OCI-LY3 (cell line): Measurements from ENCODE around the gene NFIC.

Experiments used
- H2AFZ ChIP-seq: fragments of 200-600, 300-600 bp; shearing (Covaris generic); 2 replicates; pipeline ENCODE4 v1.6.0; 2014; ENCODE audit warnings: antibody characterized with exemption, low read depth, low read length
- H3K27ac ChIP-seq: fragments of 200-600, 300-600 bp; sonication (generic); 2 replicates; pipeline ENCODE4 v1.5.1; 2014; ENCODE audit warnings: mild to moderate bottlenecking, low read length, moderate library complexity, mixed read lengths
- H3K27me3 ChIP-seq: fragments of 200-600, 300-600 bp; sonication (generic); 2 replicates; pipeline ENCODE4 v1.6.1; 2014; ENCODE audit warnings: low read depth, low read length, mixed read lengths
- H3K36me3 ChIP-seq: fragments of 200-600, 300-600 bp; sonication (generic); replicated peaks from 2 replicates; pipeline ENCODE3; 2014; ENCODE audit warnings: low read depth, low read length, mixed read lengths
- H3K4me1 ChIP-seq: fragments of 300-600, 200-600 bp; sonication (generic); 2 replicates; pipeline ENCODE4 v1.6.1; 2014; ENCODE audit warnings: low read length, mixed read lengths
- H3K4me2 ChIP-seq: fragments of 200-600, 300-600 bp; sonication (generic); 2 replicates; pipeline ENCODE4 v1.6.1; 2014; ENCODE audit warnings: low read length, mixed read lengths
- H3K4me3 ChIP-seq: fragments of 300-600, 200-600 bp; sonication (generic); 2 replicates; pipeline ENCODE4 v1.5.1; 2014; ENCODE audit warnings: antibody characterized with exemption, mild to moderate bottlenecking, low read length, moderate library complexity
- H3K79me2 ChIP-seq: fragments of 300-600, 200-600 bp; shearing (Covaris generic); 2 replicates; pipeline ENCODE4 v1.6.1; 2014; ENCODE audit warnings: mild to moderate bottlenecking, low read length, mixed read lengths
- H3K9ac ChIP-seq: fragments of 300-600, 200-600 bp; shearing (Covaris generic); 2 replicates; pipeline ENCODE4 v1.6.0; 2014; ENCODE audit warnings: mild to moderate bottlenecking, low read length, moderate library complexity
- H3K9me3 ChIP-seq: fragments of 200-600, 300-600 bp; shearing (Covaris generic); 2 replicates; pipeline ENCODE4 v1.6.1; 2014; ENCODE audit warnings: low read length, mixed read lengths; ENCODE audit not compliant: insufficient read depth
- H4K20me1 ChIP-seq: fragments of 200-600, 300-600 bp; sonication (generic); 2 replicates; pipeline ENCODE4 v1.6.1; 2016; ENCODE audit warnings: low read length, mixed read lengths; ENCODE audit not compliant: insufficient read depth
- CTCF ChIP-seq: fragments of 200-600, 300-600 bp; sonication (generic); IDR thresholded peaks from 2 replicates; pipeline ENCODE4 v1.5.1; 2014; ENCODE audit warnings: antibody characterized with exemption, low read length, low read depth
- EZH2phosphoT487 ChIP-seq: fragments of 200-600 bp; shearing (Covaris generic); IDR thresholded peaks from 2 replicates; pipeline ENCODE4 v1.6.1; 2018; ENCODE audit warnings: antibody characterized with exemption, mixed run types, low read depth

The NFIC gene

GRCh38 chr19:3456925-3457527, 90.6 kb downstream of the NFIC start:
- Histone ChIP-seq H3K27ac (no peak overlapping the region), H4K20me1 (peaks cover 20% of the 10 kb centered on the region), H3K4me3 (no peak overlapping the region), H3K9me3 (no peaks in the 10 kb centered on the region), H3K4me2 (no peak overlapping the region), H2AFZ (no peak overlapping the region), H3K27me3 (no peaks in the 10 kb centered on the region), H3K36me3 (peaks cover 40% of the 10 kb centered on the region), H3K4me1 (no peaks in the 10 kb centered on the region), H3K9ac (no peak overlapping the region), H3K79me2 (no peaks in the 10 kb centered on the region; the same call in 1 of the 2 replicates)
- TF ChIP-seq CTCF (no peak), EZH2phosphoT487 (no peak)

- no peak for TF ChIP-seq CTCF
- TF ChIP-seq EZH2phosphoT487 = no peak
- H3K27me3 ChIP-seq = no peaks in the 10 kb centered on the region
Measured at GRCh38 chr19:3457528-3458228, 91.3 kb downstream of the NFIC start.

GRCh38 chr19:3458229-3459088, 92.1 kb downstream of the NFIC start:
- H3K27ac ChIP-seq = no peak overlapping the region
- no peaks in the 10 kb centered on the region for H3K4me1 ChIP-seq
- H3K4me3 ChIP-seq = no peak overlapping the region
- no peaks in the 10 kb centered on the region for H3K27me3 ChIP-seq
- no peak overlapping the region for H2AFZ ChIP-seq
- peaks cover 27% of the 10 kb centered on the region for H3K36me3 ChIP-seq
- peaks cover 20% of the 10 kb centered on the region for H4K20me1 ChIP-seq
- TF ChIP-seq EZH2phosphoT487 (no peak), CTCF (no peak)
- H3K9me3 ChIP-seq = no peaks in the 10 kb centered on the region
- H3K79me2 ChIP-seq = no peaks in the 10 kb centered on the region; the same call in 1 of the 2 replicates
- no peak overlapping the region for H3K4me2 ChIP-seq
- H3K9ac ChIP-seq = no peak overlapping the region

More at GRCh38 chr19:3457528-3458228, 91.3 kb downstream of the NFIC start:
- no peaks in the 10 kb centered on the region for H3K4me1 ChIP-seq
- no peak overlapping the region for H3K4me3 ChIP-seq
- H3K9me3 ChIP-seq = no peaks in the 10 kb centered on the region
- H2AFZ ChIP-seq = no peak overlapping the region
- H3K79me2 ChIP-seq = no peaks in the 10 kb centered on the region; the same call in 1 of the 2 replicates
- H3K9ac ChIP-seq = no peak overlapping the region
- H3K4me2 ChIP-seq = no peak overlapping the region
- H3K27ac ChIP-seq = no peak overlapping the region
- H3K36me3 ChIP-seq = peaks cover 33% of the 10 kb centered on the region
- peaks cover 20% of the 10 kb centered on the region for H4K20me1 ChIP-seq
